GM15510 (cell line): Measurements from ENCODE around the gene GBGT1.
"Not testable (repeated sequence)": the region's sequence is repeated elsewhere in the genome, so short reads cannot be mapped to it uniquely, and the experiment has no call there.

Source experiments
- POLR2A ChIP-seq: IDR thresholded peaks from 3 replicates; pipeline ENCODE4 v1.6.1; 2011; ENCODE audit warnings: borderline replicate concordance; ENCODE audit not compliant: insufficient read length; ENCODE audit errors: extremely low read depth

Gene GBGT1

GRCh38 chr9:133163504-133164172 lies at the start of gene GBGT1:
GBGT1 (minus strand) TSS chr9:133163914; CDS start chr9:133162412, 1,502 bp downstream.
- peak; percentile 41 for TF ChIP-seq POLR2A

- no peak for TF ChIP-seq POLR2A
These were observed 46.9 kb upstream of the GBGT1 start for GRCh38 chr9:133210609-133211008.

- no peak for TF ChIP-seq POLR2A
These were observed 46.5 kb upstream of the GBGT1 start for GRCh38 chr9:133210202-133210532.

- not testable (repeated sequence) for TF ChIP-seq POLR2A
These were observed 45.2 kb upstream of the GBGT1 start, which contains the start of gene OBP2B for GRCh38 chr9:133208880-133209300. OBP2B (minus strand) TSS chr9:133209250; CDS start chr9:133209199, 51 bp downstream.

GRCh38 chr9:133207540-133208170 lies 43.9 kb upstream of the GBGT1 start:
- no peak for TF ChIP-seq POLR2A

GRCh38 chr9:133207021-133207531 lies 43.4 kb upstream of the GBGT1 start:
- TF ChIP-seq POLR2A = no peak

- TF ChIP-seq POLR2A = no peak
These were observed 42.5 kb upstream of the GBGT1 start for GRCh38 chr9:133205996-133206931.

- TF ChIP-seq POLR2A = no peak
These were observed 41.3 kb upstream of the GBGT1 start for GRCh38 chr9:133204993-133205336.

- TF ChIP-seq POLR2A = no peak
These were observed 40.8 kb upstream of the GBGT1 start for GRCh38 chr9:133204335-133204992.

GRCh38 chr9:133203506-133204075 lies 39.9 kb upstream of the GBGT1 start:
- no peak for TF ChIP-seq POLR2A

- no peak for TF ChIP-seq POLR2A
These were observed 39.2 kb upstream of the GBGT1 start for GRCh38 chr9:133202688-133203453.

GRCh38 chr9:133202145-133202513 lies 38.4 kb upstream of the GBGT1 start:
- no peak for TF ChIP-seq POLR2A

GRCh38 chr9:133201424-133202144 lies 37.9 kb upstream of the GBGT1 start:
- no peak for TF ChIP-seq POLR2A
